H9 (cell line): ENCODE measurements around the gene CLASP2. TPM values are rescaled to one million over a fixed set of nuclear protein-coding genes. Genes with fewer than 3 reads are reported as not detected.

ENCODE experiments used
- DNase-seq: peaks from one replicate; pipeline ENCODE4 v3.0.0-alpha.2; 2017
- H2AFZ ChIP-seq: one replicate; pipeline ENCODE4 v1.6.1; 2013; ENCODE audit warnings: mild to moderate bottlenecking, low read length, control low read depth, moderate library complexity
- H2AK5ac ChIP-seq: 2 replicates; pipeline ENCODE4 v1.6.1; 2013; ENCODE audit warnings: low read length, control low read depth, mixed read lengths; ENCODE audit not compliant: insufficient read length
- H2BK120ac ChIP-seq: one replicate; pipeline ENCODE4 v1.6.1; 2013; ENCODE audit warnings: low read depth, mild to moderate bottlenecking, low read length, control low read depth, inconsistent platforms; ENCODE audit not compliant: poor library complexity, severe bottlenecking
- H2BK12ac ChIP-seq: 2 replicates; pipeline ENCODE4 v1.6.1; 2013; ENCODE audit warnings: low read length, control low read depth, mixed read lengths, low read depth; ENCODE audit not compliant: insufficient read length
- H2BK15ac ChIP-seq: 2 replicates; pipeline ENCODE4 v1.6.1; 2013; ENCODE audit warnings: low read depth, low read length, control low read depth
- H2BK20ac ChIP-seq: one replicate; pipeline ENCODE4 v1.6.1; 2013; ENCODE audit warnings: low read depth, mild to moderate bottlenecking, low read length, control low read depth, inconsistent platforms; ENCODE audit not compliant: poor library complexity, severe bottlenecking
- H2BK5ac ChIP-seq: 2 replicates; pipeline ENCODE4 v1.6.1; 2013; ENCODE audit warnings: low read length, control low read depth, mixed read lengths; ENCODE audit not compliant: insufficient read length
- H3K14ac ChIP-seq: 2 replicates; pipeline ENCODE4 v1.6.1; 2013; ENCODE audit warnings: low read length, control low read depth; ENCODE audit not compliant: insufficient read depth
- H3K18ac ChIP-seq: 2 replicates; pipeline ENCODE4 v1.6.1; 2013; ENCODE audit warnings: low read depth, mild to moderate bottlenecking, mixed read lengths, low read length, control low read depth; ENCODE audit not compliant: insufficient read length
- H3K23ac ChIP-seq: 2 replicates; pipeline ENCODE4 v1.6.1; 2013; ENCODE audit warnings: low read length, control low read depth, mixed read lengths, low read depth; ENCODE audit not compliant: insufficient read length
- H3K23me2 ChIP-seq: 2 replicates; pipeline ENCODE4 v1.6.1; 2013; ENCODE audit warnings: low read depth, mild to moderate bottlenecking, mixed read lengths, low read length, control low read depth; ENCODE audit not compliant: insufficient read length, poor library complexity, severe bottlenecking
- H3K27ac ChIP-seq: 2 replicates; pipeline ENCODE4 v1.5.1; 2013; ENCODE audit warnings: low read length, control low read depth, mixed read lengths, low read depth; ENCODE audit not compliant: insufficient read length
- H3K27me3 ChIP-seq: 2 replicates; pipeline ENCODE4 v1.6.1; 2013; ENCODE audit warnings: low read length, control low read depth, inconsistent platforms; ENCODE audit not compliant: insufficient read depth
- H3K4ac ChIP-seq: 2 replicates; pipeline ENCODE4 v1.6.1; 2013; ENCODE audit warnings: low read depth, mild to moderate bottlenecking, control low read depth, inconsistent platforms, low read length, moderate library complexity
- H3K4me1 ChIP-seq: 2 replicates; pipeline ENCODE4 v1.6.1; 2013; ENCODE audit warnings: low read length, control low read depth, inconsistent platforms; ENCODE audit not compliant: insufficient read depth
- H3K4me2 ChIP-seq: 2 replicates; pipeline ENCODE4 v1.6.1; 2013; ENCODE audit warnings: low read length, control low read depth, mixed read lengths; ENCODE audit not compliant: insufficient read length, insufficient read depth
- H3K56ac ChIP-seq: 2 replicates; pipeline ENCODE4 v1.6.1; 2013; ENCODE audit warnings: low read depth, mild to moderate bottlenecking, mixed read lengths, low read length, control low read depth; ENCODE audit not compliant: insufficient read length
- H3K79me1 ChIP-seq: 2 replicates; pipeline ENCODE4 v1.6.1; 2013; ENCODE audit warnings: low read depth, mild to moderate bottlenecking, moderate library complexity, low read length, control low read depth, inconsistent platforms; ENCODE audit not compliant: insufficient read depth, poor library complexity, severe bottlenecking
- H3K79me2 ChIP-seq: 2 replicates; pipeline ENCODE4 v1.6.1; 2013; ENCODE audit warnings: low read length, control low read depth, inconsistent platforms; ENCODE audit not compliant: insufficient read depth
- H3K9ac ChIP-seq: 2 replicates; pipeline ENCODE4 v1.6.1; 2013; ENCODE audit warnings: low read length, control low read depth, mixed read lengths; ENCODE audit not compliant: insufficient read length; ENCODE audit errors: extremely low read depth
- H3K9me3 ChIP-seq: one replicate; pipeline ENCODE4 v1.6.1; 2013; ENCODE audit warnings: low read depth, low read length, inconsistent platforms; ENCODE audit not compliant: control insufficient read depth
- H3T11ph ChIP-seq: one replicate; pipeline ENCODE4 v1.6.1; 2013; ENCODE audit warnings: mild to moderate bottlenecking, low read length, control low read depth, inconsistent platforms
- H4K20me1 ChIP-seq: one replicate; pipeline ENCODE4 v1.6.1; 2013; ENCODE audit not compliant: control insufficient read depth, insufficient read length, insufficient read depth
- H4K5ac ChIP-seq: 2 replicates; pipeline ENCODE4 v1.6.1; 2013; ENCODE audit warnings: low read depth, mild to moderate bottlenecking, mixed read lengths, low read length, control low read depth; ENCODE audit not compliant: insufficient read length
- H4K8ac ChIP-seq: replicated peaks from 2 replicates; pipeline ENCODE4 v1.6.1; 2013; ENCODE audit warnings: low read length, control low read depth, mixed read lengths, low read depth; ENCODE audit not compliant: insufficient read length
- H4K91ac ChIP-seq: 2 replicates; pipeline ENCODE4 v1.6.1; 2013; ENCODE audit warnings: low read depth, mild to moderate bottlenecking, moderate library complexity, mixed read lengths, low read length, control low read depth; ENCODE audit not compliant: insufficient read length
- H3K27ac Mint-ChIP-seq, 3 experiments: 2 replicates in 2 of 3; 3 replicates in 1 of 3; pipeline ENCODE4 v1.8.0; 2020 to 2021; ENCODE audit warnings: mixed read lengths in 3 of 3, mild to moderate bottlenecking in 1 of 3, moderate library complexity in 1 of 3
- H3K27me3 Mint-ChIP-seq: 2 replicates; pipeline ENCODE4 v1.8.0; 2021; ENCODE audit warnings: low read depth, mild to moderate bottlenecking, moderate library complexity, mixed read lengths
- H3K36me3 Mint-ChIP-seq, 3 experiments: 2 replicates in 2 of 3; 3 replicates in 1 of 3; pipeline ENCODE4 v1.8.0; 2020 to 2021; ENCODE audit warnings: low read depth in 3 of 3, mixed read lengths in 3 of 3; ENCODE audit not compliant: insufficient read depth in 1 of 3
- H3K4me1 Mint-ChIP-seq, 2 experiments: 2 replicates each; pipeline ENCODE4 v1.8.0; 2020; ENCODE audit warnings: mixed read lengths in 2 of 2
- H3K4me3 Mint-ChIP-seq, 2 experiments: 2 replicates in 1 of 2; 3 replicates in 1 of 2; pipeline ENCODE4 v1.8.0; 2020 to 2021; ENCODE audit warnings: mild to moderate bottlenecking in 2 of 2, mixed read lengths in 2 of 2, moderate library complexity in 1 of 2
- H3K9me3 Mint-ChIP-seq, 2 experiments: 2 replicates in 1 of 2; 3 replicates in 1 of 2; pipeline ENCODE4 v1.8.0; 2020; ENCODE audit warnings: mild to moderate bottlenecking in 2 of 2, mixed read lengths in 2 of 2, moderate library complexity in 1 of 2
- CTCF ChIP-seq: fragments of 200-600 bp; sonication (generic); conservative IDR thresholded peaks from 3 replicates; pipeline ENCODE4 v1.8.0; 2021; ENCODE audit warnings: antibody characterized with exemption, mild to moderate bottlenecking
- WGBS: extraction: QIAGEN DNeasy Blood & Tissue Kit; methylation state at CpG from one replicate; pipeline ENCODE4 v1.1.7; 2013; ENCODE audit warnings: missing lambda C conversion rate, low lambda C conversion rate, mixed read lengths; ENCODE audit not compliant: insufficient read length; ENCODE audit errors: extremely low coverage; 5-methylcytosine and 5-hydroxymethylcytosine counted together
- total RNA-seq: library from RNA; stranded (reverse); gene quantifications from 2 replicates; pipeline ENCODE4 v1.2.1, GENCODE V29; 2021

The CLASP2 gene
- total RNA-seq, 1 experiment from 2014 or later, result 60.5 TPM

DNA sequence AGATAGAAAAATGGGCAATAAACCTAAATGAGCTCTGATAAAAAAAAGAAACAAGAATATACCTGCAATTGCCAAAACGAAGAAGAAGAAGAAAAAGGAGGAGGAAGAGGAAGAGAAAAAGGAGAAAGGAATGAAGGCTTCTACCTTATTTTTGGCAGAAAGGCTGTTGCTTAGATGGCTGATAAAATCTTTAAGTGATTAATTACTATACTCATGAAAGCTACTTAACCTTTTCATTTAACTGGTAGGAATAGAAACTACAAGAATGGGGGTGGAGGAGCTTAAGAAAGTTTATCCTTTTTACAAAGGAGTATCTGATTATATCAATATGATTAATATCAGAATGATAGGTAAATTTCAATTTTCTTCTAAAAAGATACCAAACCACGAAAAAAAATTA, 75.2 kb downstream of the CLASP2 start:
- Mint-ChIP-seq H3K27me3 (no peaks in the 10 kb centered on the region), H3K4me1 (peaks cover 18 to 24% of the 10 kb centered on the region in 2 experiments), H3K4me3 (no peak overlapping the region), H3K36me3 (peaks cover 5 to 8% (median 5%) of the 10 kb centered on the region in 3 experiments; a peak in 3 of 7 replicates), H3K27ac (peak overlapping the region in 2 of 3 experiments; percentile 52 to 55; a peak in 2 of 7 replicates), H3K9me3 (no peaks in the 10 kb centered on the region)
- H3K27me3 ChIP-seq, result no peaks in the 10 kb centered on the region
- no peaks in the 10 kb centered on the region for H4K20me1 ChIP-seq
- H3K18ac ChIP-seq, result no peak overlapping the region
- DNase-seq, result no peak
- H3K79me1 ChIP-seq, result no peaks in the 10 kb centered on the region
- no peak overlapping the region for H3K9ac ChIP-seq
- H2BK5ac ChIP-seq, result no peak overlapping the region
- no peaks in the 10 kb centered on the region for H3K79me2 ChIP-seq
- no peak overlapping the region for H2AK5ac ChIP-seq
- H4K8ac ChIP-seq, result no peak overlapping the region
- H3K14ac ChIP-seq, result no peak overlapping the region
- H3K56ac ChIP-seq, result no peak overlapping the region
- H3K23ac ChIP-seq, result no peak overlapping the region
- no peak for TF ChIP-seq CTCF
- peaks cover 3% of the 10 kb centered on the region for H3K4me1 ChIP-seq
- no peak overlapping the region for H4K91ac ChIP-seq
- no peaks in the 10 kb centered on the region for H3K9me3 ChIP-seq
- H4K5ac ChIP-seq, result no peak overlapping the region
- H2BK120ac ChIP-seq, result no peak overlapping the region
- no peak overlapping the region for H2BK15ac ChIP-seq
- H2AFZ ChIP-seq, result no peak overlapping the region
- no CpG with 5 or more reads among the region's 2 CpGs for WGBS
- H3K4ac ChIP-seq, result no peak overlapping the region
- no peaks in the 10 kb centered on the region for H3K23me2 ChIP-seq
- H3T11ph ChIP-seq, result no peak overlapping the region
- H3K27ac ChIP-seq, result no peak overlapping the region
- no peak overlapping the region for H3K4me2 ChIP-seq
- H2BK20ac ChIP-seq, result no peak overlapping the region
- no peak overlapping the region for H2BK12ac ChIP-seq
